Hepatocyte (in vitro differentiated cells): ENCODE measurements around the gene LNX2. TPM values are rescaled to one million over a fixed set of nuclear protein-coding genes. Genes with fewer than 3 reads are reported as not detected.

ENCODE experiments used
- DNase-seq: peaks from one replicate; pipeline ENCODE4 v3.0.0-alpha.2; 2016; ENCODE audit warnings: low spot score
- H2AFZ ChIP-seq: fragments of 200-600 bp; sonication (generic); 2 replicates; pipeline ENCODE4 v1.6.0; 2016; ENCODE audit warnings: antibody characterized with exemption, mild to moderate bottlenecking
- H3K27ac ChIP-seq: fragments of 200-600 bp; sonication (generic); 2 replicates; pipeline ENCODE4 v1.5.1; 2016; ENCODE audit warnings: mild to moderate bottlenecking
- H3K27me3 ChIP-seq: fragments of 200-600 bp; sonication (generic); 2 replicates; pipeline ENCODE4 v1.6.1; 2016
- H3K36me3 ChIP-seq: fragments of 200-600 bp; sonication (generic); replicated peaks from 2 replicates; pipeline ENCODE4 v1.5.1; 2016; ENCODE audit warnings: low read depth; ENCODE audit not compliant: insufficient read depth
- H3K4me1 ChIP-seq: fragments of 200-600 bp; sonication (generic); 2 replicates; pipeline ENCODE4 v1.5.1; 2016; ENCODE audit warnings: mild to moderate bottlenecking, moderate library complexity; ENCODE audit not compliant: insufficient read depth
- H3K4me2 ChIP-seq: fragments of 200-600 bp; sonication (generic); 2 replicates; pipeline ENCODE4 v1.6.0; 2016
- H3K4me3 ChIP-seq: fragments of 200-600 bp; sonication (generic); 2 replicates; pipeline ENCODE4 v1.5.1; 2016; ENCODE audit warnings: mild to moderate bottlenecking
- H3K79me2 ChIP-seq: fragments of 200-600 bp; sonication (generic); 2 replicates; pipeline ENCODE4 v1.6.0; 2017; ENCODE audit warnings: mild to moderate bottlenecking
- H3K9me2 ChIP-seq: fragments of 200-600 bp; sonication (generic); replicated peaks from 2 replicates; pipeline ENCODE4 v1.6.0; 2017; ENCODE audit warnings: mild to moderate bottlenecking; ENCODE audit not compliant: insufficient read depth
- H3K9me3 ChIP-seq: fragments of 200-600 bp; sonication (generic); 2 replicates; pipeline ENCODE4 v1.5.1; 2016; ENCODE audit warnings: low read depth, mild to moderate bottlenecking
- H4K20me1 ChIP-seq: fragments of 200-600 bp; sonication (generic); 2 replicates; pipeline ENCODE4 v1.6.0; 2016; ENCODE audit warnings: mild to moderate bottlenecking; ENCODE audit not compliant: insufficient read depth, poor library complexity, severe bottlenecking
- EZH2 ChIP-seq: fragments of 200-600 bp; sonication (generic); IDR thresholded peaks from 2 replicates; pipeline ENCODE4 v1.6.1; 2016; ENCODE audit warnings: antibody characterized with exemption, mild to moderate bottlenecking, borderline replicate concordance
- EZH2phosphoT487 ChIP-seq: fragments of 200-600 bp; sonication (generic); IDR thresholded peaks from one replicate; pipeline ENCODE4 v1.6.1; 2018; ENCODE audit warnings: antibody characterized with exemption, mild to moderate bottlenecking, low read depth, moderate library complexity; ENCODE audit not compliant: unreplicated experiment, severe bottlenecking
- WGBS: methylation state at CpG from one replicate; pipeline ENCODE4 v1.1.6; 2016; ENCODE audit warnings: low lambda C conversion rate; ENCODE audit errors: missing lambda C conversion rate; 5-methylcytosine and 5-hydroxymethylcytosine counted together
- polyA plus RNA-seq: library from polyadenylated mRNA; unstranded; fragments of >200 nt; fragmentation: Nextera tagmentation; extraction: Ambion mirVana; gene quantifications from 2 replicates; pipeline ENCODE4 v1.2.1, GENCODE V29; 2016
- total RNA-seq: library from RNA; depleted of rRNA; stranded (reverse); fragments of >200 nt; gene quantifications from 2 replicates; pipeline ENCODE4 v1.2.3, GENCODE V29; 2014
- TF ChIP-seq, protein P1 (sequence below): fragments of 200-600 bp; sonication (generic); IDR thresholded peaks from 2 replicates; pipeline ENCODE4 v1.5.1; 2016; ENCODE audit warnings: antibody characterized with exemption, mild to moderate bottlenecking; ENCODE audit not compliant: poor library complexity

The LNX2 gene
- total and polyA plus RNA-seq, 2 experiments from 2014 or later, result 8.8 to 28.8 TPM

GRCh38 chr13:27634231-27634630, 13.9 kb upstream of the LNX2 start:
- H3K4me3 ChIP-seq, result no peak overlapping the region
- H2AFZ ChIP-seq, result no peak overlapping the region
- no peaks in the 10 kb centered on the region for H3K36me3 ChIP-seq
- H3K4me1 ChIP-seq, result peaks cover 11% of the 10 kb centered on the region
- 89% methylated on average over 2 of the region's 2 CpGs for WGBS
- no peaks in the 10 kb centered on the region for H3K27me3 ChIP-seq
- peak overlapping the region; percentile 33 for H3K27ac ChIP-seq
- no peak overlapping the region for H3K4me2 ChIP-seq
- H3K9me2 ChIP-seq, result no peaks in the 10 kb centered on the region
- H3K79me2 ChIP-seq, result peaks cover 78% of the 10 kb centered on the region
- H3K9me3 ChIP-seq, result no peaks in the 10 kb centered on the region
- DNase-seq, result no peak
- peaks cover 4% of the 10 kb centered on the region for H4K20me1 ChIP-seq
- TF ChIP-seq EZH2 (no peak), EZH2phosphoT487 (no peak)
- TF ChIP-seq, protein P1, sequence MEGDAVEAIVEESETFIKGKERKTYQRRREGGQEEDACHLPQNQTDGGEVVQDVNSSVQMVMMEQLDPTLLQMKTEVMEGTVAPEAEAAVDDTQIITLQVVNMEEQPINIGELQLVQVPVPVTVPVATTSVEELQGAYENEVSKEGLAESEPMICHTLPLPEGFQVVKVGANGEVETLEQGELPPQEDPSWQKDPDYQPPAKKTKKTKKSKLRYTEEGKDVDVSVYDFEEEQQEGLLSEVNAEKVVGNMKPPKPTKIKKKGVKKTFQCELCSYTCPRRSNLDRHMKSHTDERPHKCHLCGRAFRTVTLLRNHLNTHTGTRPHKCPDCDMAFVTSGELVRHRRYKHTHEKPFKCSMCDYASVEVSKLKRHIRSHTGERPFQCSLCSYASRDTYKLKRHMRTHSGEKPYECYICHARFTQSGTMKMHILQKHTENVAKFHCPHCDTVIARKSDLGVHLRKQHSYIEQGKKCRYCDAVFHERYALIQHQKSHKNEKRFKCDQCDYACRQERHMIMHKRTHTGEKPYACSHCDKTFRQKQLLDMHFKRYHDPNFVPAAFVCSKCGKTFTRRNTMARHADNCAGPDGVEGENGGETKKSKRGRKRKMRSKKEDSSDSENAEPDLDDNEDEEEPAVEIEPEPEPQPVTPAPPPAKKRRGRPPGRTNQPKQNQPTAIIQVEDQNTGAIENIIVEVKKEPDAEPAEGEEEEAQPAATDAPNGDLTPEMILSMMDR, result no peak

GRCh38 chr13:27632648-27633047, 12.3 kb upstream of the LNX2 start:
- WGBS, result 100% methylated on average over 1 of the region's 1 CpG

DNA sequence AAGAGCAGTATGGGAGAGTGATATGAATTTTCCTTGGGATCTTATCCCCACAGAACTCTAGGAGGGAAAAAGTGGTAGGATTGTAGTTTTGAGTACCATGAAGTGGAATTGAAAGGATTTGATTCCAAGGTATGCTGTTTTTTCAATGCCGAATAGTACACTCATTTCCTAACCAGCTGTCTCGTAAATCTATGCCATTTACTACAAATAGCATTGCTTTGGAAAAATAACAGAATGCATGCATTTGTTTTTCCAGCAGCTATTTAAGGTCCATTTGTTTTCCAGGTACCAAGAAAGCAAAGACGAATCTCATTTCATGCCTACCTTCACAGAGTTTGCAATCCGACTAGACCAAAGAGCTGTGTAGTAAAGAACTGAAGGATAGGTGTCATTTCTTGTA, 11.9 kb upstream of the LNX2 start:
- no peak for DNase-seq
- WGBS, result 95% methylated on average over 4 of the region's 4 CpGs
- peaks cover 6% of the 10 kb centered on the region for H4K20me1 ChIP-seq

More at GRCh38 chr13:27632648-27633047, 12.3 kb upstream of the LNX2 start:
- no peaks in the 10 kb centered on the region for H3K27me3 ChIP-seq
- H3K79me2 ChIP-seq, result peaks cover 89% of the 10 kb centered on the region
- no peaks in the 10 kb centered on the region for H3K9me2 ChIP-seq
- H4K20me1 ChIP-seq, result peaks cover 9% of the 10 kb centered on the region
- DNase-seq, result no peak
- H2AFZ ChIP-seq, result no peak overlapping the region
- H3K4me1 ChIP-seq, result peaks cover 6% of the 10 kb centered on the region
- H3K4me2 ChIP-seq, result no peak overlapping the region
- no peak for TF ChIP-seq EZH2phosphoT487
- TF ChIP-seq, protein P1, result no peak
- no peaks in the 10 kb centered on the region for H3K9me3 ChIP-seq
- no peaks in the 10 kb centered on the region for H3K36me3 ChIP-seq
- no peak overlapping the region for H3K4me3 ChIP-seq
- H3K27ac ChIP-seq, result no peak overlapping the region

More for the DNA sequence above, 11.9 kb upstream of the LNX2 start:
- Histone ChIP-seq H3K4me1 (peaks cover 6% of the 10 kb centered on the region), H3K79me2 (peaks cover 89% of the 10 kb centered on the region), H3K27me3 (no peaks in the 10 kb centered on the region), H3K36me3 (no peaks in the 10 kb centered on the region), H3K27ac (no peak overlapping the region), H3K9me3 (no peaks in the 10 kb centered on the region), H3K4me2 (no peak overlapping the region), H3K4me3 (no peak overlapping the region), H2AFZ (no peak overlapping the region), H3K9me2 (no peaks in the 10 kb centered on the region)
- TF ChIP-seq, protein P1, result no peak
- no peak for TF ChIP-seq EZH2
- TF ChIP-seq EZH2phosphoT487, result no peak
